Activated T-cell treated with anti-CD3 and anti-CD28 coated beads, Interleukin-2, amount 50 U/mL, for 48 hours (primary cell): ENCODE data around the gene ELAVL4.
"Not testable (repeated sequence)": the region's sequence is repeated elsewhere in the genome, so short reads cannot be mapped to it uniquely, and the experiment has no call there.

Source experiments
- DNase-seq, 2 experiments: peaks; one replicate each; pipeline ENCODE4 v3.0.0-alpha.2; 2020

Gene ELAVL4

DNA sequence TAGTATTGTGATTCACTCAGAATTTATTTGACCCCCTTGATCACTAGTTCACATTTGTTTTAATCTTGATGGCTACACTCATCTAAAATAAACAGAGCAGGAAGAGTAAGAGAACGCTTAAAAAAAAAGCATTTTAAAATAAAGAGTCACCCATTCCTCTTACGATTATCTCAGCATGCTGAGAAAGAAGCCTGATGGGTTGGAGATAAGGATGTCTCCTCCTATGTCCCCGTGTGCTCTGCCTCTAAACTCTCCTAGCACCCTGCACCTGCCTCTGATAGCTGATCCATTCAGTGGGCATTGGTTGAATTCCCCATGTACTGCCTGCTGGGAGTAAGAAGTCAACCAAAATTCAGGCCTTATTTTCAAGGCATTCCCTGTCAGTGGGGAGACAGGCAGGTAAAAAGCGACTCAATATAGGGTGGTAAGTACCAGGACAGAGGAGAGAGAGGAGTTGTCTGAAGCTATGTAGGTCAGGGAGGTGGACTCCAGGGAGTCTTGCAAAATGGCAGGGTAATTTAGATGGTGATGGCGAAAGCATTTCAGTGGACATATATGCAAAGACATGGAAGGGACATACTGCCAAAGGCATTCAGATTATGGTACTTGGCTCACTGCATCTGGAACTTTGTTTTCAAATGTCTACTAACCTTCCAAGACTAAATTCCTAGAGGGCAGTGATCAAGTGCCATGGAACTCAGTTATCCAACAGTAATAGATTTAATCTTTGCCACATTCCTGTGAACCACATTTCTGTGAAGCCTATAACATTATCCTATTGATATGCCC is 18.4 kb downstream of the ELAVL4 start:
- no peak for DNase-seq

DNA sequence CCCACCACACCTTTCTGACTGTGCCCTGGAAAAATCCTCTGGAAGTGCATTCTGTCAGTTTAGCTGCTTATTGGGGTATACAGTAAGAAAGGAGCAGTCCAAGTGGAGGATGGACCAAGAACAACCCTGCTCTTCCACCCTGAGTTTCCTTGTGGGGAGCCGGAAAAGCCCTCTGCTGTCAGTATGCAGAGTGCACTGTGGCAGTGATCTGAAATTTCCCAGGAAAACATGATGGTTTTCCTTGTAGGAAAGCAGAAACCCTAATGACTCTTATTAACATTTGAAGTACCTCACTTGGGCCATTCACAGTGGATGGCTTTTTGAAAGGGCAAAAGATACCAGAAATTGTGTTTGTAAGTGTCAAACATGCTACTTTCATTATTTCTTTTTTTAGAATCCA is 20.5 kb downstream of the ELAVL4 start:
- no peak for DNase-seq

DNA sequence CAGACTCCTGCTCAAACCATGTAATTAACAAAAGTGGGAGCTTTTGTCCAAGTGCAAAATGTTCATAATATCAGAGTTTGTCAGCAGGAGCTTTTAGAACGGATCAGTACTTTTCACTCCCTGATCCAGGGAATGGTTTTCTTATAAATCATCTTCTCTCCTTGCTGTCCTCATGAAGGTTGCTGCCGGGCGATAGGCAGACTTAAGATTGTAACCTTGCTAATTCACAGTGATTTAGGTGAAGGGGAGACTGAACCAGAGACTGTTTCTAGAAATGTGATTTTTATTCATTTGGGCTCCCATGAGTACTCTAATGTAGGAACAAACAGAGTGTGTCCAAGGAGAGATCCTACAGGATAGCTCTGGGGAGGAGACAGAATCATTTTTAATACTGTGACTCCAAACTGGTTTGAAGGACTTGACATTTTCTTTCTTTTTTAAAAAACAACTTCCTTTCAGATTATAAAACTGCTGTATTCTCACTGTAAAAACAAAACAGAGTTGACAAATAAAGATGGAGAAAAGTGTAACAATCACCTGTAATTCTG is 23.7 kb downstream of the ELAVL4 start:
- no peak for DNase-seq

DNA sequence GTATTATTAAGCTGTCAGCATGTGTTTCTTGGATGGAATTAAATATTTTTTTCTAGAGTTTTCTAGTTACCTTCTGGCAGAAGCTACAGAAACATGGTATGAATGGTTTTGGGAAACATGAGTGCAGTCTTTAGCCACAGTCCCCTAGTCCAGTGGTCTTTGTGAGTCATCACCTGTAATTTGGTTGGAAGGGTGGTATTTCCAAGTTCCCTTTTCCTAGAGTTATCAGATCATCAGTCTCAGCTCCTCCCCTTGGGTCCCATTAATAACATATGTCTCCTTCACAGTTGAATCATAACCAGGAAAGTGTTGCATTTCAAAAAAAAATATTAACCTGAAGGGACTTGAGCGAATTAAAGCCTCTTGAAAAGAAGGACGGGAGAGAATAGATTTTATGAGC is 27.0 kb downstream of the ELAVL4 start:
- no peak for DNase-seq

DNA sequence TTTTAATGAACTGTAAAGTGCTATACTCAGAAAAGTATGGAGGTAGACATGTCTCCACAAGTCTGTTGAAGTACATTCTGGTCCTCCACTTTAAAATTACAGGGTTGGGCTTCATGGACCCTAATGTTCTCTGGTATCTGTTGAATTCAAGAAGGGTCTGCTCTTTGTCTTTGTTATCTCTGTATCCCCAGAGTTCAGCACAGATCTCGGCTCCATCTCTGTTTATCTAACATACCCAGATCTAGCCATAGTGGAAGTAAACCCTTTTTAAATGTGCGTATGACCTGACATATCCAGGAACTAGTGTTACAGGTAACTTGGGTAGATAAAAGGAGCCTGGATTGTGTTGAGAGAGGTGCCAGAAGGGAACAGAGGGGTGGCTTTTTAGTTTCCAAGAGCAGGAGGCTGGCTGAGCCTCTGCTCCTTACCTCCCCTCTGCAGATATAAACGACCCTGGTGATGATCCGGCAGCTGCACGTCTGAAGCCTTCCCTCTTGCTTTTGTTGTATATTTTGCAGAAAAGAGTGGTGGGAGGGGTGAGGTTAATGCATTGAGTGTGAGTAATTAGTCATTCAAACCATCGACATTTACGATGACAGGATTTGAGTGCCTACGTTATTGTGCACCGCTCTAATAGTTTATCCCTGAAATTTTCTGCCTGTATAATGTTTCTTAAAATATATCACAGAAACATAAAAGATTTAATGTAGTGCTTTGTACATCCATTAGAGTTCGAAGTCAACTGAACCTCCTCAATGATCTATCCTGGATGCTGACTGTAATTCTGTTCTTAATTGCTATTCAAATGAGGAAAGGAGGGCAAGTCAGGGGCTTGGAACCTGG is 30.8 kb downstream of the ELAVL4 start:
- no peak for DNase-seq

DNA sequence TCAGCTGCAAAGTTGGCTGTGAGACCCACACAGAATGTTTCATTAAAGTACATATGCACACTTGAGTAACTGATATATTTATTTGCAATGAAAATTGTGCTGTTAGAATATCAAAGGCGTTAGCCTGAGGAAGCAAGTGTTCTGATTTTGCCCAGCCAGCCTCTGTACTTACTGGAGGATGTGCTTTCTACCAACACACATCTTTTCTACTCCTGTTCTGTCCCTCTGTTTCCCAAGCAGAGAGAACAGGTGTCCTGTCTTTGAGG is 31.4 kb downstream of the ELAVL4 start:
- no peak for DNase-seq

DNA sequence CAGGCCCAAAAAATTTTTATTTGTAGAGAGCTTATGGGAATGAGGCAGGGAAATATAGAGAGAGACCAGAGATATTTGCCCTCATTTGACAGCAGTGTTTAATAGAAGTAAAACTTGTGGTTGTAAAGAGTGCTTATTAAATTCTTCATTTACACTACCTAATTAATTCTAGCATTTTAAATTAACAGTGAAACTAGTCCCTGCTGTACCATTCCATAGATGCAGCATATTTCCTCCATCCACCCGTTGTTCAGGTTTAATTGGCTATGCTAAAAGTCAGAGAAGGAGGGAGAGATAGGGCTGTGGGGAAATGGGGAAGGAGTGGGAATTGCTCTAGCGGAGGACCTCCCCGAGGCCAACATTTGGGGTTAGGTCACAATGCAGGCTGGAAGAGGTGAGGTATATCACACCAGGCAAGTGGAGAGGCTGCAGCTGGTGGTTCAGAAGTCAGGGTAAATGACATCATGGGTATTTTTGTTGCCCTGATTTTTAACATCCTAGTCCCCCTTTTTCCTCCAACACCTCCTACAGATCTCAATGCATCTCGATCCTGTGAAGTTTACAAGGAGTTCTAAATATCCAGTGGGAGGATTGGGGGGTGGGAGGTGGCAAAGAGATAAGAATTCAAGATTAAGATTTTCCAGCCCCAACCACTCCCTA is 38.6 kb downstream of the ELAVL4 start:
- DNase-seq, result no peak

DNA sequence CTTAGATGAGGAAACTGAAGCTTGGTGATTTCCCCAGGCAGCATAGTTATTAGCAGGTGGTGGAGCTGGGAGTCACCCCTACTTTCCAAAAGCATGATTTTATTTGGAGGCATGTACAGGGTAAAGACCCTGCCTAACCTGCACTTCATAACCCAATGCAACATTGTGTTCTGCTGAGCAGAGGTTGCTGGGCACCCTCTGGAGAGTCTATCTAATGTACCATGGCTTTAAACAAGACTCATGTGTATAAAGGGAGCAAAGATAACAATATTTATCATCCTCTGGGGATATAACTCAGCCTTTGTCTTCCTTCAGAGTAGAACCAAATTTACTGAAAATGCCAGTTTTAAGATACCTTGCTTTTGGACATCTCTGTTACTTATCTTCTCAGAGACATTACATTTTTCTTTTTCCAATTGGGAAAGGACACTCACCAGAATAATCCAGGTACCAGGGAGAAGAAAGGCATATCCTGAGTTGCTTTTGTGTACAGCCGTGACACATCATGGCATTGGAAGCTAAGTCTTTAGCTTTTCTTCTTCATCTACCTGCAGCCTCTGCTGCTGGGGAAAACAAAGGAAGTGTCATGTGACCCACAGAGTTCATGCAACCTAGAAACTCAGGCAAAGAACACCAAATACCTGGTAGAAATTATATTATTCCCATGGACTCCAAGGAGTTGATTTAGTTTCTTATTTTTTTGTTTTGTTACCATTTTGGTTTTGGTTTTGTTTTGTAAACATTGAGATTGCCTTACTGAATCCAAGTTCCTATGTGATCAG is 39.6 kb downstream of the ELAVL4 start:
- DNase-seq, result no peak

DNA sequence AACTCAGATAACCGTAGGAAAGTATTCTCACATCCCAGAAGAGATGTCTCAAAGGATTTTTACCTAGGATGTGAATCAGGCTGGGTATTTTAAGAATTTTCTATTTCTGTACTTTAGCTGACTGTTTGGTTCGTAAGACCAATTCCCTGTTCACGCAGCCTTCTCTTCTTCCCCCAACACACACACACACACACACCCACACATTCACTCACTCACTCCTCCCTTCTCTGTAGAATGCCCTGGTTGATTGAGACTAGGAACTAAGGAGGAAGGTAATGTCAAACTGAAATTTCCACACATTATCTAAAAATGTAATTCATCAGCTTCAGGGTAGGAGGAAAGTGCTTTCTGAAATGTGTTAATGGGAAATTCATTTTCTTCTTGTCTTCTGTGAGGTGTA is 43.5 kb downstream of the ELAVL4 start:
- DNase-seq, result no peak

DNA sequence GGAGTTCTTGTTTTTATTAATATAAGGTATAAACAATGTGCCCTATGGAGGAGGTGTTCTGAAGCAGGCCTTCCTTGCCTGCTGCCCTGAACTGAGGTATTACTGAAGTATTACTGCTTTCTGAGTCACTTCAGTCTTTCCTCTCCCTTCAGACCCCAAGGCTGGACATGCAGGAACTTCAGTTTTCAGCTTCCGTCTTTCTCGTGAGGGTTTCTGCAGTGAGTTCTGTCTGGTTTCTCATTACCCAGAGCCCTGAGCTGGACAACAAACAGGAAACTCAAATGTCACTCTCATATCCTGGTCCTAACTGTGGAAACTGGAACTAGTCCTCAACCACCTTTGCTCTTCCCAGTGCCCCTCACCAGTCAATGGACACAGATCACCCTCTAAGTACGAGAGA is 46.8 kb downstream of the ELAVL4 start:
- DNase-seq, result no peak

DNA sequence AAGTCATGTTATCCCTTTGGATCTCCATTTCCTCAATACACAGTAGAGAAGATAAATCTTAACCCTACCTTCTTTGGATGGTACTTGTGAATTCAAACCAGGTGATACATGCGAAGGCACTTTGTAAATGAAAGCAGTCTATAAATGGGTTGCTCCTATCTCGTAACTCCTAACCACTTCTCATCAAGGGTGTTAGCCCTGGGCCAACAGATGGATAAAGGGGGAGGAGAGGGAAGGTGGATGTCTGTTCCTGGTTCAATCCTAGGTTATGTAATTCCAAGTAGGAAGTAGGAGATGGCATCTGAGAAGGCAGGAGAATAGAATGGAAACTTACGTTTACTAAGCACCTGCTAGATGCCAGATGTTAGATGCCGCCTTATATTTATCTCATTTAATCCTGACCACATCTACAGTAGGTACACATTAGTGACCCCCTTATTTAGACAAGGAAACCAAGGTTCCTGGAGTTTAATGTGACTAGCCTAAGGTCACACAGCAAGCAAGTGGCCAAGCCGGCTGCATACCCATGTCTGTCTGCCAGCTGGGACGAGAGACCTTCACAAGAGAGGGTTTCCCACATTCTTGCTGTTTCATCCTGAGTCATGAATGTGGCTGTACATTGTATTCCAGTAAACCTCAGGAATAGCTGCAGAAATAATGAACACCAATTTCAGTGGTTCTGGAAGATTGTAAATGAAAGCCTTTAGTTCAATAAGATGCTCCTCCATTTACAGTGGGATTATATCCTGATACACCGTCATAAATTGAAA is 47.7 kb downstream of the ELAVL4 start:
- no peak for DNase-seq

DNA sequence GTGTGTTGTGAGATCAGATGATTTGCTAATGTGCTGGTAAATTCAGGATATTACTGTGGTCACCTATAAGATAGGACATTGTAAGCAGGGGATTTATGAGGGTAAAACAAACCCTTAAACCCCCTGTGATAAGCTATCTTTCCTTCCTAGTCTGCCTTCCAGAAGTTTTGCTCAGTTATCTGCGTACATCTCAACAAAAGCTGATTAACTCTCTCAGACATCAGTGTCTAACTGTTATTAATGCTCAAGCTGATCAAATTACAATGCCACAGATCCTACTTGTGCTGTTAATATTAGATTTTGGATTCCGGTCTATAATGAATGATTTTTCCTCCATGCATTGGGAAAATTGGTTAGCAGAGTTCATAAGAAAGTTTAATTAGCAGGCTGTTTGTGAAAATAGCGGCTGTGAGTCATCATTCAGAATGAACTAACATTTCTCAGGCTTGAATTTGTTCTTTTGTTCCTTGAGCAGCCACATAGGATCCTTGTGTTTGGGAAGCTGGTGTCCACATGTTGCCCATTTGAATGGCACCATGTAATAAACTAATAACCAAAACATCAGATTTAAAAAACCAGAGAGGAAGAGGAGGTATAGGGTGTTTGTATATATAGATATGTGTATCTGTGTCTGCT is 48.7 kb downstream of the ELAVL4 start:
- no peak for DNase-seq

DNA sequence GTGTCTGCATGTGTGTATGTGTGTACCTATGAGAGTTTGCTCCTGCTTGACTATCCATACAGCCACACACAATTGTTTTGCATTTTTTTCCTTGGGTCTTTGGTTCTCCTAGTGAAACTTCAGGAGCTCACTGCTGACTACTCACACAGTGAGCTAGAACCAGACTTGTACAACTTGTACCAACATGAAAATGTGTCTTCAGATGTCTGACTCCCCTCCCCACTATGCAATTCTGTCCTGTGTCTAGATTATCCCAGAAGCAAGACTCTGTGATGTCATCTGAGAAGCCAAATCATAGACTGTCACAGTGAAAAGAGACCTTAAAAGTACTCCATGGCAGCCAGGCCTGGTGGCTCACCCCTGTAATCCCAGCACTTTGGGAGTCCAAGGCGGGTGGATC is 49.7 kb downstream of the ELAVL4 start:
- no peak for DNase-seq

DNA sequence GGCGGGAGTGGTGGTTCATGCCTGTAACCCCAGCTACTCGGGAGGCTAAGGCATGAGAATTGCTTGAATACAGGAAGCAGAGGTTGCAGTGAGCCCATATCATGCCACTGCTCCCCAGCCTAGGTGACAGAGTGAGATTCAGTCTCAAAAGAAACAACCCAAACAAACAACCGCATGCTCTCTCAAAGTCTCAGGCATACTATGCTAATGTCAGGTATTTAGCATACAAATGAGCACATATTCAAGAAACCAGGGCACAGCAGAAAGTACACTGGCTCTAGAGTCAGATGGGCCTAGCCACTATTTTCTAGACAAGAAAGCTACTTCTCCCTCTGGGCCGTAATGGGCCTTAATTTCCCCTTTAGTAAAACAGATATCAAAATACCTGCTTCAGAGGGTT is 55.0 kb downstream of the ELAVL4 start:
- DNase-seq, result no peak

DNA sequence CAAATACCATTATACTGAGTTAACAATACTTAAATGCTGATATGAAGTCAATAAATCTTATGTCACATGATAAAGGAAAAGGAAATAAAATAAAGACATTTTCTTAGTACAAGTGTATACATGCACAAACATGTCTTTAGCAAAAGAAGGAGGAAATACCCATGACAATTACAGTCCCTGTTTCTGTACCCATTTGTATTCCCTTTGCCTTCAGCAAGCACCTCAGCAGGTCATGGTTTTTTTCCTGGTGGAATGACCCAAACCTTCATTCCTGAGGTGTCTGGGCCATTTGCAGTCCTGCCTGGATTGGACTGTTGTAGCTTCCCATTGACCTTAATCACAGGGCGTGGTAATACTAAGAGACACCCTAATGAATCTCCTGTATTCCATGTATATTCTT is 57.6 kb downstream of the ELAVL4 start:
- not testable (repeated sequence) for DNase-seq

DNA sequence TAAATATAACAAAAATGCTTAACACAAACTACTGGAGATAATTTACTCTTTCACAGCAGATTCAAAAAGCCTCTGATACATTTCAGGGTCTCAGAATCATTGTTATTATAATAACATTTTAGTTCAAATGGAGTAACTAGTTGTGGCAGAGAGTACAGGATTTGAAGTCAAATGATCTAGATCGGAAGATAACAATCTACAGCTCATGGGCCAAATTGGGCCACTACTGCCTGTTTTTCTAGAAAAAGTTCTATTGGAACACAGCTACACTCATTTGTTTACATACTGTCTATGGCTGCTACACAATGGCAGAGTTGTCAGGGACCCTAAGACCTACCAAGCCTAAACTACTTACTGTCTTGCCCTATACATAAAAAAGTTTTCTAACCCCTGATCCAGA is 63.6 kb downstream of the ELAVL4 start:
- no peak for DNase-seq

DNA sequence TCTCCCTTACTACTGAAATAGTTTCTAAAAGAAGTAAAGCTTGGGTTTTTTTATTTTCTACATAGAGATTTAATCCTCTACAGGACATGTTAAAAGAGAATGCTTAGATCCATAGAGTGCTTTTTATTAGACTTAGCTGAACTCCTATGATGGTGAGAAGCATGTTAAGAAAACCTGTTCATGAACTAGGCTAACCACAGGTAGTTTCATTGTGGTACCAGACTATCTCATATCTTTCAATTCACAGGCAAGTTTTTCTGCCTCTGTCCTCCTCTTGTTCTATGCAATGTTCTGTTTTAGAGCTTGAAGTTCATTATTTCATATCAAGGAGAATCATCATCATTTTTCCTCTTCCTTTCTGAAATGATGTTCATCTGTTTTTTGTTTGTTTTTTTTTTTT is 65.4 kb downstream of the ELAVL4 start:
- DNase-seq, result no peak

DNA sequence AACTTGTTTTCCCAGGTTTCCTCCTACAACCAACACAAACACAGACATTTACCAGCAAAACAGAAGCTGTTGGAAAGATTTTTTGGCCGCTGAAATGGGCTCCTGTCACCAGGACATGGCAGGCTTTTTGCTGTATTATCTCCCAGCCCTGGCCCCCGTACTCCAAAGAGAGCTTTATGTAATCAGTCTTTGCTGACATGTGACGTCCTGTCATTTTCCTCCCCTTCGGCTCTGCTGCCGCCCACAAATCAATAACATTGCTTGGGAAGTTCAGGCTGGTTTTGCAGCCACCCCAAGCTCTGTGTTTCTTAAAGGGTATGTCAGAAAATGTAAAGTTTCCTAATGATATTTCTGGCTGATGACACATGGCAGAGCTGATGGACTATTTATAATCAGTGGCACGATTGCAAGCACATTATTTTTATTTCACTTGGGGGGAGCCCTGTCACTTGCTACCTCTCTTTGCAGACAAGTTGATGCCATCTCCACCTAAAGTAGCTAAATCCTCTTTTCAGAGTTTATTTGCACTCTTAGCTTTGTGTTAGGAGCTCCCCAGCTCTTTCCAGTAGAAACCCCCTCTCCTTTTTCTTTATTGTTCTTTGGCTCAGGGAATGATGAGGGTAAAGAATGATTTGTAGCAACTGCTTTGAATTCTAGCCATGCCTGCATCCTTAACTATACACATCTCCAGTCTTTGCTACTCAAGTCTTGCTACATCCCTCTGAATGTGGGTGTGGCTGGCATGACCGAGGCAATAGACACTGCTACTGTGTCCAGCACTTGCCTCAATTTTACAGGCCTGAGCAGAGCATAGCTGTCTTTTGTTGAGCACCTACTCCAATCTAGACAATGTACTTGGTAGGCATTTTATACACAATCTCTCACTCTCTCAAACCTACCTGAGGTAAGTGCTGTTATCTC is 67.3 kb downstream of the ELAVL4 start:
- no peak for DNase-seq

DNA sequence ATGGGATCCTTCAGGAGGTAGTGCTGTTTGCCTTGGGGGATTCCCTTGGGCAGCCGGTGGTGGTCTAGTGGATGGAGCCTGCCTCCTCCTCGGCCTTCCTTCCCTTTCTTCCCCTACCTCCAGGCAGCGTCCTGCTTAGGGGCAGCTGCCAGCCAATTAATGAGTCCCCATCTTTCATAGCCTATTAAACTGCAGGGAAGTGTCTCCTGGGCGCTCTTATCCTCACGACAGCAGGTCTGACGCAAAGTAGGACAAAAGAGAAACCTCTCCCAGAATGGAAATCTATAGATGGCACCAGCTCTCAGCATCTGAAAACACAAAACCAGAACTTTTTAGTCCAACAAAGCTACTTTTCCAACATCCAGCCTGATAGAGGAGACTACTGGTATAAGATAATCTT is 69.3 kb downstream of the ELAVL4 start:
- DNase-seq, result no peak

DNA sequence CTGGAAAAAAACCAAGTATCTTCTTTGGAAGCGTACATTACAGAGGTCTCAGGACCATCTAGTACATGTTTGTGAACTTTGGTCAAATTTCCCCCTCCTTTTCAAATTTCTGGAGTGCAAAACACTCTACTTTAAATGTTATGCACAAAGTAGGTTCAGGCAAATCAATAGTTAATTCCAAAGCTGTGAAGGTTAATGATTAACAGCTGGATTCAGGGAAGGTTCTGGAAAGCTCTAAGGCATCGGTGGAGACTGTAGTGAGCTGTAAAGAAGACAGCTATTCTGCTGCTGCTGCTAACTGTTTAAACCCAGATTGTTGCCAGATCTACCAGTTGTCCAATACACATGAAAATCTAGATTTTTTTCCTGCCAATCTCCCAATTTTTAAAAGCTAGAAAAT is 70.9 kb downstream of the ELAVL4 start:
- DNase-seq, result no peak

DNA sequence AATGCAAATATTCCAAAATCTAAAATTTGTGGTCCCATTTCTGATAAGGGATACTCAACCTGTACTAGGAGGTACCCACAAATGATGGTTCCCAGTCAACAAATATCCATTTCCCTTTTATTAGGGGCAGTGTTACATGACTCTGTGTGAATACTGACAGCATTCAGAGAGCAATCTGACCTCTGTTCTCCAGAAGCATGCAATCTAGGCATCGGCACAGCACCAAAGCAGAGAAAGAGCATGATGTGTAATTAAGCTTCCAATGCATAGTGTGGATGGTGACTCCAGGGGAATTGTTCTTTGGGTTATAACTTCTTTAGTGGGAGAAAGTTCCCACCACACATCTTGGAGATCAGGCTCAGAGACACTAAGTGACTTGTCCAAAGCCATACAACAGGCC is 71.6 kb downstream of the ELAVL4 start:
- DNase-seq, result no peak
